GM21381 (cell line): ENCODE results near the gene CATSPERB.
"Not testable (repeated sequence)": the region's sequence is repeated elsewhere in the genome, so short reads cannot be mapped to it uniquely, and the experiment has no call there.

ENCODE experiments used
- ATAC-seq: cut with Tn5 transposase; IDR thresholded peaks from one replicate; pipeline ENCODE4 v1.9.1; 2021; ENCODE audit warnings: mild to moderate bottlenecking, moderate library complexity; ENCODE audit not compliant: unreplicated experiment

Gene CATSPERB

GRCh38 chr14:91677687-91678086, 54.2 kb downstream of the CATSPERB start:
- ATAC-seq = not testable (repeated sequence)

GRCh38 chr14:91674911-91675310, 57.0 kb downstream of the CATSPERB start:
- no peak for ATAC-seq

GRCh38 chr14:91669867-91670266, 62.0 kb downstream of the CATSPERB start:
- no peak for ATAC-seq

- ATAC-seq = not testable (repeated sequence)
Observed at GRCh38 chr14:91667101-91667500, 64.8 kb downstream of the CATSPERB start.

- ATAC-seq = no peak
Observed at GRCh38 chr14:91660790-91661189, 71.1 kb downstream of the CATSPERB start.

- ATAC-seq = no peak
Observed at GRCh38 chr14:91654836-91655235, 77.0 kb downstream of the CATSPERB start.

- no peak for ATAC-seq
Observed at GRCh38 chr14:91653451-91653850, 78.4 kb downstream of the CATSPERB start.

- ATAC-seq = no peak
Observed at GRCh38 chr14:91649930-91650329, 82.0 kb downstream of the CATSPERB start.

- ATAC-seq = no peak
Observed at GRCh38 chr14:91647856-91648255, 84.0 kb downstream of the CATSPERB start.

GRCh38 chr14:91636604-91637003, 95.3 kb downstream of the CATSPERB start:
- ATAC-seq = no peak

GRCh38 chr14:91624757-91625156, 107.1 kb downstream of the CATSPERB start:
- ATAC-seq = no peak

- no peak for ATAC-seq
Observed at GRCh38 chr14:91614187-91614586, 117.7 kb downstream of the CATSPERB start.

- no peak for ATAC-seq
Observed at GRCh38 chr14:91613459-91614112, 118.3 kb downstream of the CATSPERB start.

- no peak for ATAC-seq
Observed at GRCh38 chr14:91611528-91611927, 120.4 kb downstream of the CATSPERB start.

GRCh38 chr14:91609161-91609560, 122.7 kb downstream of the CATSPERB start:
- no peak for ATAC-seq

- ATAC-seq = no peak
Observed at GRCh38 chr14:91607322-91608047, 124.4 kb downstream of the CATSPERB start.

- no peak for ATAC-seq
Observed at GRCh38 chr14:91606851-91607250, 125.0 kb downstream of the CATSPERB start.

GRCh38 chr14:91604611-91605010, 127.3 kb downstream of the CATSPERB start:
- not testable (repeated sequence) for ATAC-seq

GRCh38 chr14:91599994-91600393, 131.9 kb downstream of the CATSPERB start:
- ATAC-seq = no peak

GRCh38 chr14:91595736-91596135, 136.2 kb downstream of the CATSPERB start:
- ATAC-seq = no peak

GRCh38 chr14:91593957-91594356, 137.9 kb downstream of the CATSPERB start:
- ATAC-seq = not testable (repeated sequence)

GRCh38 chr14:91586410-91586809, 145.5 kb downstream of the CATSPERB start:
- no peak for ATAC-seq
